Measurements from ENCODE around the gene NCOR2.
"Not testable (repeated sequence)": the region's sequence is repeated elsewhere in the genome, so short reads cannot be mapped to it uniquely, and the experiment has no call there.

The NCOR2 gene

GRCh38 chr12:124599074-124599999 lies 31.9 kb upstream of the NCOR2 start:
- DNase-seq = no peak

GRCh38 chr12:124597041-124597440 lies 29.6 kb upstream of the NCOR2 start:
- no peak for DNase-seq

- DNase-seq = no peak
Measured at GRCh38 chr12:124595444-124595843, 28.0 kb upstream of the NCOR2 start.

- DNase-seq = no peak
Measured at GRCh38 chr12:124594851-124595250, 27.4 kb upstream of the NCOR2 start.

GRCh38 chr12:124593851-124594401 lies 26.5 kb upstream of the NCOR2 start:
- no peak for DNase-seq

GRCh38 chr12:124593176-124593575 lies 25.8 kb upstream of the NCOR2 start:
- no peak for DNase-seq

GRCh38 chr12:124592481-124593160 lies 25.2 kb upstream of the NCOR2 start:
- no peak for DNase-seq

GRCh38 chr12:124592050-124592449 lies 24.6 kb upstream of the NCOR2 start:
- DNase-seq = no peak

- no peak for DNase-seq
Measured at GRCh38 chr12:124590447-124590846, 23.0 kb upstream of the NCOR2 start.

GRCh38 chr12:124588751-124589267 lies 21.4 kb upstream of the NCOR2 start:
- no peak for DNase-seq

GRCh38 chr12:124588018-124588634 lies 20.7 kb upstream of the NCOR2 start:
- no peak for DNase-seq

GRCh38 chr12:124586756-124587155 lies 19.3 kb upstream of the NCOR2 start:
- DNase-seq = peak; percentile 93

GRCh38 chr12:124584494-124584893 lies 17.1 kb upstream of the NCOR2 start:
- DNase-seq = not testable (repeated sequence)

- DNase-seq = no peak
Measured at GRCh38 chr12:124583854-124584253, 16.4 kb upstream of the NCOR2 start.

- no peak for DNase-seq
Measured at GRCh38 chr12:124582108-124582424, 14.7 kb upstream of the NCOR2 start.

GRCh38 chr12:124581307-124582107 lies 14.1 kb upstream of the NCOR2 start:
- no peak for DNase-seq

- no peak for DNase-seq
Measured at GRCh38 chr12:124579921-124580517, 12.6 kb upstream of the NCOR2 start.

- DNase-seq = no peak
Measured at GRCh38 chr12:124578854-124579253, 11.4 kb upstream of the NCOR2 start.

GRCh38 chr12:124578445-124578844 lies 11.0 kb upstream of the NCOR2 start:
- no peak for DNase-seq

GRCh38 chr12:124577986-124578385 lies 10.6 kb upstream of the NCOR2 start:
- DNase-seq = no peak

GRCh38 chr12:124577374-124577773 lies 10.0 kb upstream of the NCOR2 start:
- no peak for DNase-seq

- DNase-seq = no peak
Measured at GRCh38 chr12:124576061-124576650, 8.7 kb upstream of the NCOR2 start.

Measured in NCI-H146 (cell line).